HepG2 (cell line): ENCODE results near the gene HSD3B1. TPM values are rescaled to one million over a fixed set of nuclear protein-coding genes. Genes with fewer than 3 reads are reported as not detected.

Experiments
- ATAC-seq: fragments of 200-7000 bp; cut with Tn5 transposase; 3 replicates; pipeline ENCODE4 v1.9.1; 2020; ENCODE audit warnings: mild to moderate bottlenecking, moderate library complexity
- BruUV-seq: library from RNA; stranded (reverse); fragments of 400-500 nt; replicated peaks from 2 replicates; lab custom pipeline; 2021; lab: Mats Ljungman, UMichigan
- CTCF ChIA-PET: fragments of 300-600 bp; formaldehyde crosslinking; extraction: SDS; loops from one replicate; lab custom pipeline; 2021; ENCODE audit warnings: low total read pairs, inconsistent platforms, low intra/inter-chr PET ratio; lab: Yijun Ruan, JAX
- POLR2A ChIA-PET: fragments of 350-600 bp; sonication (Branson Sonifier 250); formaldehyde crosslinking; loops from one replicate; lab custom pipeline; 2020; ENCODE audit warnings: antibody characterized with exemption, inconsistent platforms; lab: Yijun Ruan, JAX
- DNase-seq: peaks from one replicate; pipeline ENCODE4 v3.0.0-alpha.2; 2015; ENCODE audit warnings: low spot score
- FAIRE-seq: peaks from 3 replicates; lab custom pipeline; 2011; peaks lifted over from hg19 to GRCh38; lab: Jason Lieb, UNC
- H2AFZ ChIP-seq: one replicate; pipeline ENCODE4 v1.6.1; 2011; ENCODE audit warnings: low read length, inconsistent platforms
- H3K27ac ChIP-seq: fragments of 300-600 bp; 3 replicates; pipeline ENCODE4 v1.8.0; 2011; ENCODE audit warnings: mixed run types, mild to moderate bottlenecking, mixed read lengths, low read length, inconsistent platforms; ENCODE audit not compliant: insufficient read depth; ENCODE audit errors: extremely low read length
- H3K27me3 ChIP-seq, 2 experiments: fragments of 200-600 bp in 1 of 2; 2 replicates in 1 of 2; 3 replicates in 1 of 2; pipeline versions ENCODE4 v1.6.0 to v1.8.0; 2011; ENCODE audit warnings: low read length in 2 of 2, mild to moderate bottlenecking in 2 of 2, moderate library complexity in 2 of 2, inconsistent platforms in 1 of 2; ENCODE audit not compliant: insufficient read depth in 2 of 2, control insufficient read depth in 1 of 2
- H3K36me3 ChIP-seq, 2 experiments: fragments of 200-600 bp in 1 of 2; replicated peaks in 1 of 2; 2 replicates in 1 of 2; 3 replicates in 1 of 2; pipeline versions ENCODE4 v1.5.1 to v1.8.0; 2011; ENCODE audit warnings: low read length in 2 of 2, inconsistent platforms in 1 of 2; ENCODE audit not compliant: insufficient read depth in 2 of 2, control insufficient read depth in 1 of 2
- H3K4me1 ChIP-seq: 2 replicates; pipeline ENCODE4 v1.5.1; 2012; ENCODE audit warnings: low read length, inconsistent platforms; ENCODE audit not compliant: insufficient read depth
- H3K4me2 ChIP-seq: 2 replicates; pipeline ENCODE4 v1.6.0; 2011; ENCODE audit warnings: low read depth, low read length, inconsistent platforms
- H3K4me3 ChIP-seq, 3 experiments: fragments of 200-600 bp in 1 of 3; sonication (generic), shearing (Covaris generic) in 1 of 3; replicated peaks in 1 of 3; 2 replicates each; pipeline ENCODE4 v1.5.1; 2011 to 2016; ENCODE audit warnings: low read length in 3 of 3, inconsistent platforms in 2 of 3, low read depth in 2 of 3, mild to moderate bottlenecking in 2 of 3, control low read depth in 1 of 3, mixed read lengths in 1 of 3; ENCODE audit not compliant: insufficient read depth in 1 of 3
- H3K79me2 ChIP-seq: one replicate; pipeline ENCODE4 v1.6.1; 2011; ENCODE audit warnings: low read length, inconsistent platforms; ENCODE audit not compliant: insufficient read depth
- H3K9ac ChIP-seq: 2 replicates; pipeline ENCODE4 v1.6.0; 2011; ENCODE audit warnings: mild to moderate bottlenecking, low read depth, low read length, inconsistent platforms; ENCODE audit not compliant: insufficient read depth
- H3K9me3 ChIP-seq: 2 replicates; pipeline ENCODE4 v1.5.1; 2012; ENCODE audit warnings: mild to moderate bottlenecking, low read length
- H4K20me1 ChIP-seq: 2 replicates; pipeline ENCODE4 v1.6.0; 2011; ENCODE audit warnings: inconsistent platforms, mild to moderate bottlenecking, low read length, moderate library complexity; ENCODE audit not compliant: insufficient read depth
- AGO1 ChIP-seq: fragments of 200-400 bp; formaldehyde crosslinking; IDR thresholded peaks from 2 replicates; pipeline ENCODE4 v1.6.1; 2017; ENCODE audit warnings: mild to moderate bottlenecking, low read depth, low read length, moderate library complexity; ENCODE audit not compliant: poor library complexity, severe bottlenecking
- EZH2 ChIP-seq: conservative IDR thresholded peaks from 2 replicates; pipeline ENCODE4 v1.6.1; 2012; ENCODE audit warnings: mild to moderate bottlenecking, low read depth, low read length, moderate library complexity
- HDAC6 ChIP-seq: fragments of 200-600 bp; sonication (generic); IDR thresholded peaks from 2 replicates; pipeline ENCODE4 v1.7.0; 2017; ENCODE audit warnings: mild to moderate bottlenecking, antibody characterized with exemption, low read length, low read depth
- MAFG ChIP-seq: sonication (generic); formaldehyde crosslinking; IDR thresholded peaks from 2 replicates; pipeline ENCODE4 v1.5.1; 2020; ENCODE audit warnings: mild to moderate bottlenecking, missing genetic modification reagents
- SOX5 ChIP-seq: IDR thresholded peaks from 2 replicates; pipeline ENCODE4 v1.6.1; 2016; ENCODE audit warnings: borderline replicate concordance
- TMF1 ChIP-seq: sonication (generic); formaldehyde crosslinking; IDR thresholded peaks from 2 replicates; pipeline ENCODE4 v1.8.1; 2022; ENCODE audit warnings: low read depth, missing genetic modification reagents
- ZFYVE20 ChIP-seq: sonication (generic); formaldehyde crosslinking; IDR thresholded peaks from 2 replicates; pipeline ENCODE4 v1.8.0; 2023; ENCODE audit warnings: low read depth, mild to moderate bottlenecking, moderate library complexity, missing genetic modification reagents, borderline replicate concordance
- ZNF121 ChIP-seq: sonication (generic); formaldehyde crosslinking; IDR thresholded peaks from 2 replicates; pipeline ENCODE4 v1.5.0; 2020; ENCODE audit warnings: mild to moderate bottlenecking, missing genetic modification reagents
- ZNF562 ChIP-seq: sonication (generic); formaldehyde crosslinking; IDR thresholded peaks from 2 replicates; pipeline ENCODE4 v1.8.0; 2022; ENCODE audit warnings: missing genetic modification reagents, borderline replicate concordance
- ZNF577 ChIP-seq: sonication (generic); formaldehyde crosslinking; IDR thresholded peaks from 2 replicates; pipeline ENCODE4 v1.4.0; 2020; ENCODE audit warnings: mild to moderate bottlenecking, low read depth, missing genetic modification reagents, borderline replicate concordance
- ZNF782 ChIP-seq: sonication (generic); formaldehyde crosslinking; IDR thresholded peaks from 2 replicates; pipeline ENCODE4 v1.4.0; 2020; ENCODE audit warnings: missing genetic modification reagents, mild to moderate bottlenecking, borderline replicate concordance
- WGBS: methylation state at CpG from one replicate; pipeline ENCODE4 v1.1.6; 2017; ENCODE audit warnings: low lambda C conversion rate; 5-methylcytosine and 5-hydroxymethylcytosine counted together
- in situ Hi-C: cut with HindIII; loops from 2 replicates; pipeline ENCODE4 v1.10.0; 2017; ENCODE audit warnings: low pct_unique_long_range_greater_than_20kb; ENCODE audit not compliant: extremely low pct_ligation_motif_present
- intact Hi-C: fragments of 100-400 bp; cut with micrococcal nuclease; formaldehyde crosslinking; loops from one replicate; pipeline ENCODE4 v1.10.0; 2022; ENCODE audit not compliant: unreplicated experiment
- polyA plus RNA-seq, 8 experiments: library from polyadenylated mRNA; depleted of rRNA in 3 of 8; stranded (reverse) in 7 of 8; unstranded in 1 of 8; fragments of >200 nt; fragmentation: Illumina TruSeq in 4 of 8; extraction: Trizol in 4 of 8; gene quantifications; 2 replicates each; pipeline versions ENCODE4 v1.2.1 to v1.2.3, GENCODE V29; 2011 to 2016; ENCODE audit warnings: low read depth in 4 of 8, missing spikeins in 1 of 8, mixed read lengths in 1 of 8; ENCODE audit not compliant: insufficient read depth in 1 of 8
- total RNA-seq, 5 experiments: library from RNA; depleted of rRNA; stranded (reverse); fragments of >200 nt; fragmentation: Illumina TruSeq; extraction: Trizol; gene quantifications; 2 replicates each; pipeline ENCODE4 v1.2.3, GENCODE V29; 2016; ENCODE audit warnings: low read depth in 1 of 5

The HSD3B1 gene
- total and polyA plus RNA-seq, 2 of the 13 experiments (the other 11 are each of a cell fraction or from before 2014, with no cell fraction given) = not detected

DNA sequence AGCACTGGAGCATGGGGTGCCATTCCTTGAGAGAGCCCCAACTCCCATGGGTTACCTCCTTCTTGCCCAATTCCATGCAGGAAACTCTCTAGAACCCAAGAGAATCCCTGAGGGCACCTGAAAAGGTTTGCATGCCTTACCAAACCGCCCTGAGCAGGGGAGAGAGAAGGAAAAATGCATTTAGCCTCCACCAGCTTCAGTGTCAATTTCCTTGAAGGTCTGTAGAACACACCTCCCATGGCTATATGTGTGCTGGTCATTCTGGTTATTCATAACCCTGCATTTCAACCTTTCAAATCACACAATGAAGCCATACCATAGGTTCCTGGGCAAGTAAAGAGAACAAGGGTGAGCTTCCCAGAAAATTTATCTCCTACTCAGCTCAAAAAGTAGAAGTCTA, 39.6 kb downstream of the HSD3B1 start (continued):
- TF ChIP-seq TMF1 (CRISPR knock-in tag) (no peak), SOX5 (CRISPR knock-in tag) (no peak)

DNA sequence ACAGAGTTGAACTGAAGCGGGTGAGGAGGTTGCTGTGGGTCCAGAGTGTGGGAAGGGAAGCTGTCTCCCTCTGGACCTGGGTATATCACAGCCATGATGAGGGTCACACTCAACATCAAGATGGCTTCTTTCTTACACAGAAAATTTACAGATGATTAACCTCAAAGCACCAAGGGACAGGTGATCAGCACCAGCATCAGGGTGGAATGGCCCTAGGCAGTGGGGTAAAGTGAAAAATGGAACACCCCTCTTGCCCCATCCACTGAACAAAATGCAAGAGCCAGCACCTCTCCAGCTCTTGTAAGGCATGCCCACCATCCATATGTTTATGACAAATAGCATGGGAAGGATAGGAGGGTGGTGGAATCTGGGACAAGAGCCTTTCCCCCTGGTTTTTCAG, 40.3 kb downstream of the HSD3B1 start:
- Histone ChIP-seq H3K27ac (no peak overlapping the region), H3K79me2 (no peaks in the 10 kb centered on the region), H3K4me3 (no peak overlapping the region), H2AFZ (no peak overlapping the region), H4K20me1 (no peaks in the 10 kb centered on the region), H3K27me3 (peaks cover 1 to 6% of the 10 kb centered on the region in 2 experiments; a peak in 2 of 5 replicates), H3K36me3 (no peaks in the 10 kb centered on the region), H3K9me3 (no peaks in the 10 kb centered on the region), H3K9ac (no peak overlapping the region), H3K4me1 (peaks cover 5% of the 10 kb centered on the region; the same call in 1 of the 2 replicates), H3K4me2 (no peak overlapping the region)
- in situ Hi-C loops = no loop called here
- DNase-seq (no peak), ATAC-seq (no peak)
- BruUV-seq = no TSS peak
- POLR2A ChIA-PET = no interaction called here
- intact Hi-C loops = loop anchor here (10.0 kb wide), 1 partner anchor 47 kb away; no protein-coding TSS in a partner anchor
- CTCF ChIA-PET = no interaction called here
- TF ChIP-seq ZFYVE20 (CRISPR knock-in tag) (no peak), ZNF121 (CRISPR knock-in tag) (no peak)
- TF ChIP-seq, all 625 proteins: peak for 0
- no peak for FAIRE-seq
- WGBS = 0% methylated on average over 1 of the region's 1 CpG

DNA sequence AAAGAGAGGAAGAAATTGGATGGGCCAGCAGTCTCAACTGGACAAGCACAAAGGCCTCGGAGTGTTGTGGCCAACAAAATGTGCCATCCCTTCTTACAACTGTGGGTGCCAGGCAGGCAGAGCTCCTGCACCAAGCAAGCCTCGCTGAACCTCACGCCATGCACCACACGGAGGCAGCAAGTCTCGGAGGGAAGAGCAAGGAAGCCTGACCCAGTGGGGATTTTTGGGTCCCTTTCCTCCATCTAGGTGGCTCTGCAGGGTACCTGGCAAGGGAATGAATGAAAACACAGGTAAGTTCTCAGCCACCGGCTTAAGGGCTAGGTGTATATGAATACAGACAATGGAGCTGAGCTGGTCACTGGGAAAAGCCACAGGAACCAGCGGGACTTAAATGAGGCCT, 40.8 kb downstream of the HSD3B1 start:
- ATAC-seq (no peak), DNase-seq (no peak), FAIRE-seq (no peak)
- Histone ChIP-seq H3K4me3 (no peak overlapping the region), H3K27me3 (peaks cover 1 to 6% of the 10 kb centered on the region in 2 experiments; a peak in 2 of 5 replicates), H2AFZ (no peak overlapping the region), H4K20me1 (no peaks in the 10 kb centered on the region), H3K79me2 (no peaks in the 10 kb centered on the region), H3K9ac (no peak overlapping the region), H3K36me3 (no peaks in the 10 kb centered on the region), H3K9me3 (no peaks in the 10 kb centered on the region), H3K27ac (no peak overlapping the region), H3K4me2 (no peak overlapping the region), H3K4me1 (0 out of 2 replicates have a peak, but pooled peaks cover under 1% of the 10 kb centered on the region)
- 14% methylated on average over 2 of the region's 7 CpGs for WGBS
- intact Hi-C loops (loop anchor here (10.0 kb wide), 1 partner anchor 47 kb away; no protein-coding TSS in a partner anchor), in situ Hi-C loops (no loop called here)
- ChIA-PET POLR2A (no interaction called here), CTCF (no interaction called here)
- TF ChIP-seq EZH2 (no peak), ZNF577 (no peak), AGO1 (no peak), MAFG (CRISPR knock-in tag) (no peak), ZNF782 (CRISPR knock-in tag) (no peak), HDAC6 (no peak), ZNF562 (CRISPR knock-in tag) (no peak)
- BruUV-seq = no TSS peak
